Measurements from ENCODE around the gene GPRASP2. TPM values are rescaled to one million over a fixed set of nuclear protein-coding genes. Genes with fewer than 3 reads are reported as not detected.

The GPRASP2 gene
- total RNA-seq, 1 experiment from 2014 or later = 7.2 TPM

- DNase-seq (ENCODE audit: extremely low read depth, low read depth) = no peak
Observed at GRCh38 chrX:102739657-102740056, 27.4 kb downstream of the GPRASP2 start.

GRCh38 chrX:102744307-102744706 is 32.1 kb downstream of the GPRASP2 start:
- DNase-seq (ENCODE audit: extremely low read depth, low read depth) = no peak

- DNase-seq (ENCODE audit: extremely low read depth, low read depth) = no peak
Observed at GRCh38 chrX:102745513-102745856, 33.2 kb downstream of the GPRASP2 start.

- no peak for DNase-seq (ENCODE audit: extremely low read depth, low read depth)
Observed at GRCh38 chrX:102745857-102746584, 33.8 kb downstream of the GPRASP2 start.

- no peak for DNase-seq (ENCODE audit: extremely low read depth, low read depth)
Observed at GRCh38 chrX:102765217-102765616, 53.0 kb downstream of the GPRASP2 start.

- no peak for DNase-seq (ENCODE audit: extremely low read depth, low read depth)
Observed at GRCh38 chrX:102765809-102766208, 53.6 kb downstream of the GPRASP2 start.

GRCh38 chrX:102767287-102767686 is 55.0 kb downstream of the GPRASP2 start:
- DNase-seq (ENCODE audit: extremely low read depth, low read depth) = no peak

Small RNA genes lying within 50 kb of the gene (small RNA-seq; reads per million reads assigned to genes)
- gene RNU6-589P = 0 reads per million in 2 experiments

Other genes with a start within 250 kb of the GPRASP2 start
- gene TCP11X2, start 240.6 kb upstream of the GPRASP2 start, total RNA-seq (2014; rRNA removed; shearing (Covaris generic)) = not detected in 2 replicates
- gene TMSB15A, start 195.7 kb upstream of the GPRASP2 start, total RNA-seq (2014; rRNA removed; shearing (Covaris generic)) = 0.42 TPM in 1 of 2 replicates, not detected in the other
- 35.0 and 40.5 TPM in 2 replicates for gene ARMCX5, start 112.9 kb upstream of the GPRASP2 start, total RNA-seq (2014; rRNA removed; shearing (Covaris generic))
- gene GPRASP1, start 61.0 kb upstream of the GPRASP2 start, total RNA-seq (2014; rRNA removed; shearing (Covaris generic)) = 0.94 and 2.2 TPM in 2 replicates
- gene GPRASP3, start 8.3 kb downstream of the GPRASP2 start, total RNA-seq (2014; rRNA removed; shearing (Covaris generic)) = 2.3 and 3.2 TPM in 2 replicates
- 0.52 TPM in 1 of 2 replicates, not detected in the other for gene RAB40AL, start 224.8 kb downstream of the GPRASP2 start, total RNA-seq (2014; rRNA removed; shearing (Covaris generic))